Right lobe of liver (tissue), 6 donors: ENCODE data around the gene NNMT. TPM values are rescaled to one million over a fixed set of nuclear protein-coding genes. Genes with fewer than 3 reads are reported as not detected.
A peak's percentile ranks its signal among the peaks of the same experiment; 100 is the strongest.

Experiments used
- ATAC-seq, 4 donors: fragments of 200-7000 bp; cut with Tn5 transposase; one replicate each; pipeline ENCODE4 v1.9.1; 2020; ENCODE audit warnings: mild to moderate bottlenecking in 4 of 4, moderate library complexity in 4 of 4
- DNase-seq, 3 donors: peaks; one replicate each; pipeline ENCODE4 v3.0.0-alpha.2; 2020
- H3K27ac ChIP-seq, 3 donors: fragments of 200-600 bp; one replicate each; pipeline ENCODE4 v1.8.0; 2022
- H3K27me3 ChIP-seq, 2 donors: fragments of 200-600 bp; one replicate each; pipeline ENCODE4 v1.8.0; 2022
- H3K36me3 ChIP-seq, 4 donors: fragments of 200-600 bp; sonication (generic) in 1 of 4; one replicate each; pipeline versions ENCODE4 v1.5.1 to v1.8.0; 2017 to 2022; ENCODE audit warnings: control low read depth in 1 of 4
- H3K4me1 ChIP-seq, 4 donors: fragments of 200-600 bp; sonication (generic) in 1 of 4; one replicate each; pipeline versions ENCODE4 v1.5.1 to v1.8.0; 2017 to 2022; ENCODE audit warnings: control low read depth in 1 of 4
- H3K4me3 ChIP-seq, 3 donors: fragments of 200-600 bp; one replicate each; pipeline ENCODE4 v1.8.0; 2022
- H3K9me3 ChIP-seq, 4 donors: fragments of 200-600 bp; sonication (generic) in 1 of 4; one replicate each; pipeline versions ENCODE4 v1.5.1 to v1.8.0; 2017 to 2022; ENCODE audit warnings: control low read depth in 1 of 4
- POLR2A ChIP-seq: fragments of 450-650 bp; IDR thresholded peaks from one replicate; pipeline ENCODE4 v1.6.1; 2017; ENCODE audit warnings: antibody characterized with exemption, mild to moderate bottlenecking
- WGBS: methylation state at CpG from one replicate; pipeline ENCODE4 v1.1.6; 2018; ENCODE audit warnings: low coverage, low lambda C conversion rate; ENCODE audit not compliant: insufficient coverage; ENCODE audit errors: missing lambda C conversion rate; 5-methylcytosine and 5-hydroxymethylcytosine counted together
- intact Hi-C, 2 donors: fragments of 100-400 bp; cut with DNase I; formaldehyde crosslinking; loops; one replicate each; pipeline versions ENCODE4 v1.11.2 to v1.14.1; 2022
- total RNA-seq, 6 experiments: library from RNA; depleted of rRNA in 2 of 6; stranded (reverse); fragments of >200 nt in 2 of 6; fragmentation: NEBNext Ultra II Directional in 3 of 6; extraction: Animal tissue kit (Norgen Biotek cat#: 25700) in 3 of 6; gene quantifications; one replicate each; pipeline versions ENCODE4 v1.1.0 to v1.2.4, GENCODE V29; 2016 to 2023
- TF ChIP-seq, protein P1 (sequence below), 4 donors: fragments of 200-600 bp in 3 of 4; fragments of 450-650 bp in 1 of 4; IDR thresholded peaks; one replicate each; pipeline versions ENCODE4 v1.5.1 to v1.8.0; 2016 to 2022; ENCODE audit warnings: antibody characterized with exemption in 4 of 4, mild to moderate bottlenecking in 2 of 4
- donor health status: DM: no; HTN: yes; CAD: no.
- donor health status: DM: no; HTN: no; CAD: no.
- donor health status: DM: no; HTN: no; CAD: no.
- donor health status: DM: no; HTN: yes; CAD: no.
- donor health status: DM: no; HTN: yes; CAD: no.

Gene NNMT
- total RNA-seq, 6 experiments from 2014 or later: 634 to 3,368 (median 2,270) TPM

- TF ChIP-seq, protein P1, sequence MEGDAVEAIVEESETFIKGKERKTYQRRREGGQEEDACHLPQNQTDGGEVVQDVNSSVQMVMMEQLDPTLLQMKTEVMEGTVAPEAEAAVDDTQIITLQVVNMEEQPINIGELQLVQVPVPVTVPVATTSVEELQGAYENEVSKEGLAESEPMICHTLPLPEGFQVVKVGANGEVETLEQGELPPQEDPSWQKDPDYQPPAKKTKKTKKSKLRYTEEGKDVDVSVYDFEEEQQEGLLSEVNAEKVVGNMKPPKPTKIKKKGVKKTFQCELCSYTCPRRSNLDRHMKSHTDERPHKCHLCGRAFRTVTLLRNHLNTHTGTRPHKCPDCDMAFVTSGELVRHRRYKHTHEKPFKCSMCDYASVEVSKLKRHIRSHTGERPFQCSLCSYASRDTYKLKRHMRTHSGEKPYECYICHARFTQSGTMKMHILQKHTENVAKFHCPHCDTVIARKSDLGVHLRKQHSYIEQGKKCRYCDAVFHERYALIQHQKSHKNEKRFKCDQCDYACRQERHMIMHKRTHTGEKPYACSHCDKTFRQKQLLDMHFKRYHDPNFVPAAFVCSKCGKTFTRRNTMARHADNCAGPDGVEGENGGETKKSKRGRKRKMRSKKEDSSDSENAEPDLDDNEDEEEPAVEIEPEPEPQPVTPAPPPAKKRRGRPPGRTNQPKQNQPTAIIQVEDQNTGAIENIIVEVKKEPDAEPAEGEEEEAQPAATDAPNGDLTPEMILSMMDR (IDR thresholded peaks at IDR 0.05): no peak
- TF ChIP-seq POLR2A: no peak
- ATAC-seq: no peak
- Histone ChIP-seq H3K27me3 (no peaks in the 10 kb centered on the region), H3K4me3 (no peak overlapping the region), H3K36me3 (peaks cover 0 to 64% (median 41%) of the 10 kb centered on the region in 4 donors), H3K27ac (no peak overlapping the region), H3K9me3 (no peaks in the 10 kb centered on the region), H3K4me1 (peaks cover 0 to 25% (median 10%) of the 10 kb centered on the region in 4 donors)
- intact Hi-C loops: no loop called here
- 83% methylated on average over 5 of the region's 9 CpGs for WGBS
- DNase-seq: no peak
Measured at GRCh38 chr11:114251815-114252337, 44.3 kb upstream of the NNMT start.

DNA sequence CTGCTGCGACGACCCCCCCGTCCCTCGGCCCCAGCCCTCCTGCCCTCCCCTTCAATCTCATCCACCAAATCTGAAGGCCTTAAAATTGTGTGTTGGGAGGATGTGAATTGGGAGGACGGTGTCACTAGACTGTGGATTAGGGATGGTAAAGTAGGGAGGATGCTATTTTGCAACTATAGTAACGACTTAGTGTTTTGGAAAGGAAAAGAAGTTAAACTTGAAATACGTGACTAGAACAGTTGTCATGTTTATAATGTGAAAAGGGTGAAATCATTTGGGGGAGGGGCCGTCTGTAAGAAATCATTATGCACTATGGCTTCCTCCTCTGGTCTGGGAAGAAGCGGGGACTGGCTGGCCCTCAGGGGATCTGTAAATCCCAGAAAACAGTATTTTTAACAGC lies 43.4 kb upstream of the NNMT start:
- H3K4me1 ChIP-seq: peaks cover 0 to 34% (median 15%) of the 10 kb centered on the region in 4 donors
- no peak overlapping the region for H3K4me3 ChIP-seq
- peaks cover 0 to 55% (median 35%) of the 10 kb centered on the region in 4 donors for H3K36me3 ChIP-seq
- TF ChIP-seq, protein P1 (IDR thresholded peaks at IDR 0.05): no peak
- TF ChIP-seq POLR2A: no peak
- DNase-seq (no peak), ATAC-seq (no peak)
- H3K27ac ChIP-seq: no peak overlapping the region
- H3K27me3 ChIP-seq: no peaks in the 10 kb centered on the region
- 83% methylated on average over 8 of the region's 9 CpGs for WGBS
- H3K9me3 ChIP-seq: no peaks in the 10 kb centered on the region
- intact Hi-C loops: no loop called here

- intact Hi-C loops: no loop called here
Measured at GRCh38 chr11:114253771-114254170, 42.4 kb upstream of the NNMT start.

DNA sequence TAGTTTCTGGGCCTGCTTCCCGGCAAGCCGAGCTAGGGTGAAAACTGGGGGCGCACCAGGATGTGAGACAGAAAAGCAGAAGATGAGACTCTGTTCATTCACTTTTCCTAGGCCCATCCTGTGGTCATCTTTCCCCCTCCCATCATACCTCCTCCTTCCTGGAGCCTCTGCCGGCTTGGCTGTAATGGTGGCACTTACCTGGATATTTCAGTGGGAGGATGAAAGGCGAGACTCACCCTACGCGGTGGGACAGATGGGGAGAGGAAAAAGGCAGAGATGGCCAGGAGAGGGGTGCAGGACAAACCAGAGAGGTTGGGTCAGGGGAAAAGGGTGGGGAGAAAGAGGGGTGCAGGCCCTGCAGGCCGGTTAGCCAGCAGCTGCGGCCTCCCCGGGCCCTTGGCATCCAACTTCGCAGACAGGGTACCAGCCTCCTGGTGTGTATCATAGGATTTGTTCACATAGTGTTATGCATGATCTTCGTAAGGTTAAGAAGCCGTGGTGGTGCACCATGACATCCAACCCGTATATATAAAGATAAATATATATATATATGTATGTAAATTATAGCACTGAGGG lies 41.5 kb upstream of the NNMT start:
- Histone ChIP-seq H3K4me1 (peaks cover 0 to 52% (median 21%) of the 10 kb centered on the region in 4 donors), H3K27ac (peak overlapping the region in 2 of 3 donors; percentile 6 to 33), H3K27me3 (no peaks in the 10 kb centered on the region), H3K9me3 (no peaks in the 10 kb centered on the region), H3K4me3 (no peak overlapping the region), H3K36me3 (peaks cover 0 to 40% (median 22%) of the 10 kb centered on the region in 4 donors)
- intact Hi-C loops: no loop called here
- DNase-seq (no peak), ATAC-seq (no peak)
- 67% methylated on average over 9 of the region's 14 CpGs for WGBS
- TF ChIP-seq, protein P1 (IDR thresholded peaks at IDR 0.05): no peak
- TF ChIP-seq POLR2A: no peak

More at GRCh38 chr11:114253771-114254170, 42.4 kb upstream of the NNMT start:
- Histone ChIP-seq H3K9me3 (no peaks in the 10 kb centered on the region), H3K27ac (no peak overlapping the region), H3K4me3 (no peak overlapping the region), H3K36me3 (peaks cover 0 to 45% (median 26%) of the 10 kb centered on the region in 4 donors), H3K4me1 (peaks cover 0 to 44% (median 19%) of the 10 kb centered on the region in 4 donors), H3K27me3 (no peaks in the 10 kb centered on the region)
- WGBS: 55% methylated on average over 1 of the region's 2 CpGs
- ATAC-seq (no peak), DNase-seq (no peak)
- TF ChIP-seq POLR2A: no peak
- TF ChIP-seq, protein P1 (IDR thresholded peaks at IDR 0.05): no peak
